H1 (cell line): ENCODE data around the gene JAKMIP1. TPM values are rescaled to one million over a fixed set of nuclear protein-coding genes. Genes with fewer than 3 reads are reported as not detected.

Experiments used
- CTCF ChIA-PET: fragments of 300-600 bp; sonication (Branson Sonifier 250); formaldehyde crosslinking; loops from one replicate; lab custom pipeline; 2021; ENCODE audit not compliant: partially characterized antibody; lab: Charles Lee
- POLR2A ChIA-PET: fragments of 300-600 bp; sonication (Branson Sonifier 250); formaldehyde crosslinking; loops from one replicate; lab custom pipeline; 2021; ENCODE audit warnings: inconsistent platforms; ENCODE audit not compliant: partially characterized antibody; lab: Charles Lee
- DNase-seq, 2 experiments: peaks; one replicate each; pipeline versions ENCODE4 v3.0.0 to v3.0.0-alpha.2; 2010 to 2022; ENCODE audit warnings: low spot score in 2 of 2, low read depth in 1 of 2, mixed read lengths in 1 of 2
- FAIRE-seq: peaks from 2 replicates; lab custom pipeline; 2011; peaks lifted over from hg19 to GRCh38; lab: Jason Lieb, UNC
- H2AFZ ChIP-seq: 2 replicates; pipeline ENCODE4 v1.8.1; 2012; ENCODE audit warnings: low read length, inconsistent platforms
- H2AK5ac ChIP-seq: 2 replicates; pipeline ENCODE4 v1.6.1; 2013; ENCODE audit warnings: low read depth, low read length
- H2BK120ac ChIP-seq: replicated peaks from 2 replicates; pipeline ENCODE3; 2013; ENCODE audit warnings: low read depth, low read length, inconsistent platforms
- H2BK12ac ChIP-seq: 2 replicates; pipeline ENCODE4 v1.6.1; 2013; ENCODE audit warnings: low read depth, low read length
- H2BK15ac ChIP-seq: 2 replicates; pipeline ENCODE4 v1.6.1; 2013; ENCODE audit warnings: low read length
- H2BK20ac ChIP-seq: 2 replicates; pipeline ENCODE4 v1.6.1; 2013; ENCODE audit warnings: low read length
- H2BK5ac ChIP-seq: 2 replicates; pipeline ENCODE4 v1.6.1; 2013; ENCODE audit warnings: low read depth, low read length
- H3K14ac ChIP-seq: 2 replicates; pipeline ENCODE4 v1.6.1; 2013; ENCODE audit warnings: inconsistent platforms; ENCODE audit not compliant: insufficient read length
- H3K18ac ChIP-seq: 2 replicates; pipeline ENCODE4 v1.6.1; 2013; ENCODE audit warnings: low read length; ENCODE audit errors: extremely low read depth
- H3K23ac ChIP-seq: 2 replicates; pipeline ENCODE4 v1.6.1; 2013; ENCODE audit warnings: inconsistent platforms; ENCODE audit not compliant: insufficient read length
- H3K23me2 ChIP-seq: 2 replicates; pipeline ENCODE4 v1.6.1; 2013; ENCODE audit warnings: low read depth, low read length
- H3K27ac ChIP-seq: 2 replicates; pipeline ENCODE4 v1.6.1; 2011; ENCODE audit warnings: low read depth, low read length, inconsistent platforms
- H3K27me3 ChIP-seq, 4 experiments: replicated peaks in 1 of 4; 1 replicate in 1 of 4; 2 replicates in 3 of 4; pipeline versions ENCODE4 v1.6.1 to v1.8.1; 2011 to 2013; ENCODE audit warnings: low read length in 3 of 4, mild to moderate bottlenecking in 3 of 4, inconsistent platforms in 2 of 4, mixed read lengths in 2 of 4, moderate library complexity in 1 of 4; ENCODE audit not compliant: control insufficient read depth in 3 of 4, insufficient read depth in 3 of 4; ENCODE audit errors: extremely low read depth in 1 of 4
- H3K36me3 ChIP-seq, 4 experiments: 2 replicates each; pipeline versions ENCODE4 v1.6.1 to v1.8.1; 2011 to 2013; ENCODE audit warnings: mild to moderate bottlenecking in 4 of 4, low read length in 3 of 4, moderate library complexity in 2 of 4, control low read depth in 1 of 4, inconsistent platforms in 1 of 4; ENCODE audit not compliant: insufficient read depth in 4 of 4, control insufficient read depth in 2 of 4
- H3K4ac ChIP-seq: replicated peaks from 2 replicates; pipeline ENCODE3; 2013; ENCODE audit warnings: low read length, low read depth, mixed read lengths, inconsistent platforms; ENCODE audit not compliant: insufficient read length
- H3K4me1 ChIP-seq, 4 experiments: replicated peaks in 1 of 4; 1 replicate in 1 of 4; 2 replicates in 3 of 4; pipeline versions ENCODE4 v1.6.1 to v1.8.1; 2011 to 2013; ENCODE audit warnings: low read length in 3 of 4, inconsistent platforms in 2 of 4, mixed read lengths in 1 of 4; ENCODE audit not compliant: insufficient read depth in 4 of 4, control insufficient read depth in 3 of 4
- H3K4me2 ChIP-seq, 2 experiments: 2 replicates each; pipeline versions ENCODE4 v1.6.1 to v1.8.1; 2011 to 2013; ENCODE audit warnings: low read depth in 2 of 2, low read length in 2 of 2, control low read depth in 1 of 2, inconsistent platforms in 1 of 2, mild to moderate bottlenecking in 1 of 2; ENCODE audit not compliant: insufficient read depth in 1 of 2
- H3K4me3 ChIP-seq, 4 experiments: fragments of 200-600, 300-600 bp in 1 of 4; sonication (generic), shearing (Covaris generic), sonication (Bioruptor Twin) in 1 of 4; 2 replicates each; pipeline versions ENCODE4 v1.5.1 to v1.8.1; 2011 to 2016; ENCODE audit warnings: low read length in 4 of 4, low read depth in 3 of 4, control low read depth in 2 of 4, inconsistent platforms in 2 of 4, mild to moderate bottlenecking in 2 of 4, mixed read lengths in 1 of 4, moderate library complexity in 1 of 4; ENCODE audit not compliant: insufficient read depth in 2 of 4; ENCODE audit errors: extremely low read depth in 1 of 4
- H3K56ac ChIP-seq: replicated peaks from 2 replicates; pipeline ENCODE3; 2013; ENCODE audit warnings: low read depth, mild to moderate bottlenecking, mixed read lengths, low read length, inconsistent platforms; ENCODE audit not compliant: insufficient read length
- H3K79me1 ChIP-seq: 2 replicates; pipeline ENCODE4 v1.6.1; 2013; ENCODE audit warnings: low read depth, low read length, control low read depth
- H3K79me2 ChIP-seq, 2 experiments: 2 replicates each; pipeline versions ENCODE4 v1.6.1 to v1.8.1; 2012 to 2013; ENCODE audit warnings: low read length in 2 of 2, mild to moderate bottlenecking in 2 of 2, inconsistent platforms in 1 of 2; ENCODE audit not compliant: insufficient read depth in 2 of 2, control insufficient read depth in 1 of 2
- H3K9ac ChIP-seq, 4 experiments: replicated peaks in 1 of 4; 1 replicate in 1 of 4; 2 replicates in 3 of 4; pipeline versions ENCODE4 v1.6.1 to v1.8.1; 2011 to 2013; ENCODE audit warnings: low read depth in 3 of 4, low read length in 3 of 4, control low read depth in 2 of 4, mild to moderate bottlenecking in 2 of 4, moderate library complexity in 2 of 4, inconsistent platforms in 1 of 4; ENCODE audit errors: extremely low read depth in 1 of 4
- H3K9me3 ChIP-seq, 2 experiments: 2 replicates each; pipeline versions ENCODE4 v1.6.1 to v1.8.1; 2012 to 2013; ENCODE audit warnings: mild to moderate bottlenecking in 2 of 2, moderate library complexity in 2 of 2, control low read depth in 1 of 2, inconsistent platforms in 1 of 2, low read depth in 1 of 2, low read length in 1 of 2, mixed read lengths in 1 of 2; ENCODE audit not compliant: insufficient read depth in 2 of 2
- H4K20me1 ChIP-seq, 2 experiments: replicated peaks in 1 of 2; 2 replicates each; pipeline versions ENCODE3 to v1.8.1; 2011 to 2013; ENCODE audit warnings: inconsistent platforms in 2 of 2, low read length in 2 of 2, mild to moderate bottlenecking in 1 of 2; ENCODE audit not compliant: insufficient read depth in 2 of 2, control insufficient read depth in 1 of 2
- H4K5ac ChIP-seq: 2 replicates; pipeline ENCODE4 v1.6.1; 2013; ENCODE audit warnings: low read length, low read depth, mixed read lengths, inconsistent platforms; ENCODE audit not compliant: insufficient read length
- H4K8ac ChIP-seq: 2 replicates; pipeline ENCODE4 v1.8.0; 2013; ENCODE audit warnings: mild to moderate bottlenecking, moderate library complexity, low read length, inconsistent platforms; ENCODE audit not compliant: insufficient read depth; ENCODE audit errors: extremely low read depth
- H4K91ac ChIP-seq: replicated peaks from 2 replicates; pipeline ENCODE3; 2013; ENCODE audit warnings: low read length, mixed read lengths, inconsistent platforms; ENCODE audit not compliant: insufficient read length
- ASH2L ChIP-seq: fragments of 200-600, 300-600 bp; sonication (generic); IDR thresholded peaks from one replicate; pipeline ENCODE4 v1.7.1; 2017; ENCODE audit warnings: low read length
- BACH1 ChIP-seq: IDR thresholded peaks from 2 replicates; pipeline ENCODE4 v1.6.1; 2012; ENCODE audit warnings: low read length, improper control_type of control experiment
- CBX8 ChIP-seq: fragments of 300-800, 300-1000 bp; sonication (generic); IDR thresholded peaks from 2 replicates; pipeline ENCODE4 v1.7.1; 2016; ENCODE audit warnings: low read depth, low read length, borderline replicate concordance
- EGR1 ChIP-seq: IDR thresholded peaks from 2 replicates; pipeline ENCODE4 v1.6.1; 2011; ENCODE audit warnings: low read depth, low read length, borderline replicate concordance
- JUN ChIP-seq: IDR thresholded peaks from 2 replicates; pipeline ENCODE4 v1.6.1; 2011; ENCODE audit warnings: low read depth, mild to moderate bottlenecking, improper control_type of control experiment, low read length
- JUND ChIP-seq: IDR thresholded peaks from 2 replicates; pipeline ENCODE4 v1.6.1; 2011; ENCODE audit warnings: mild to moderate bottlenecking, improper control_type of control experiment, low read length
- KDM4A ChIP-seq: IDR thresholded peaks from one replicate; pipeline ENCODE4 v1.7.1; 2012; ENCODE audit warnings: low read depth, mild to moderate bottlenecking, moderate library complexity, low read length, inconsistent platforms; ENCODE audit not compliant: severe bottlenecking
- MAFK ChIP-seq: IDR thresholded peaks from 2 replicates; pipeline ENCODE4 v1.6.1; 2012; ENCODE audit warnings: low read depth, mild to moderate bottlenecking, improper control_type of control experiment, low read length
- MAX ChIP-seq: IDR thresholded peaks from 2 replicates; pipeline ENCODE4 v1.6.1; 2012; ENCODE audit warnings: inconsistent platforms
- NRF1 ChIP-seq: IDR thresholded peaks from 2 replicates; pipeline ENCODE4 v1.6.1; 2011; ENCODE audit warnings: mild to moderate bottlenecking, low read depth, low read length, improper control_type of control experiment
- RBBP5 ChIP-seq: IDR thresholded peaks from 2 replicates; pipeline ENCODE4 v1.7.1; 2012; ENCODE audit warnings: low read depth, mild to moderate bottlenecking, inconsistent platforms, low read length, moderate library complexity, borderline replicate concordance
- SAP30 ChIP-seq: fragments of 300-600 bp; sonication (generic); IDR thresholded peaks from 2 replicates; pipeline ENCODE4 v1.7.1; 2012; ENCODE audit warnings: low read length, moderate library complexity, mild to moderate bottlenecking, inconsistent platforms; ENCODE audit not compliant: insufficient read depth, insufficient replicate concordance
- TEAD4 ChIP-seq: IDR thresholded peaks from 2 replicates; pipeline ENCODE4 v1.6.1; 2012; ENCODE audit warnings: low read depth, low read length, inconsistent platforms, mixed read lengths
- WGBS, 2 experiments: shearing (Covaris generic) in 1 of 2; methylation state at CpG; one replicate each; pipeline versions ENCODE4 v1.1.6 to v1.1.7; 2013 to 2015; ENCODE audit warnings: low lambda C conversion rate in 2 of 2, mixed read lengths in 2 of 2, inconsistent platforms in 1 of 2, low coverage in 1 of 2, missing lambda C conversion rate in 1 of 2; ENCODE audit not compliant: insufficient replicate concordance in 2 of 2, insufficient coverage in 1 of 2, insufficient read length in 1 of 2; ENCODE audit errors: extremely low coverage in 1 of 2, missing lambda C conversion rate in 1 of 2; 5-methylcytosine and 5-hydroxymethylcytosine counted together
- polyA plus RNA-seq, 7 experiments: library from polyadenylated mRNA; depleted of rRNA in 3 of 7; stranded (reverse) in 5 of 7; unstranded in 2 of 7; fragments of >200 nt in 5 of 7; fragments of 200-250 nt in 2 of 7; gene quantifications; 1 replicate in 5 of 7; 2 replicates in 1 of 7; 4 replicates in 1 of 7; pipeline versions ENCODE4 v1.2.1 to v1.2.3, GENCODE V29; 2011 to 2013; ENCODE audit warnings: missing spikeins in 2 of 7, mixed read lengths in 2 of 7
- total RNA-seq: library from RNA; stranded (reverse); fragmentation: NEBNext Ultra II Directional; extraction: Animal tissue kit (Norgen Biotek cat#: 25700); gene quantifications from 2 replicates; pipeline ENCODE4 v1.2.1, GENCODE V29; 2021

Gene JAKMIP1
- total and polyA plus RNA-seq, 2 of the 8 experiments (the other 6 are each of a cell fraction or from before 2014, with no cell fraction given), result 2.5 to 4.4 TPM

DNA sequence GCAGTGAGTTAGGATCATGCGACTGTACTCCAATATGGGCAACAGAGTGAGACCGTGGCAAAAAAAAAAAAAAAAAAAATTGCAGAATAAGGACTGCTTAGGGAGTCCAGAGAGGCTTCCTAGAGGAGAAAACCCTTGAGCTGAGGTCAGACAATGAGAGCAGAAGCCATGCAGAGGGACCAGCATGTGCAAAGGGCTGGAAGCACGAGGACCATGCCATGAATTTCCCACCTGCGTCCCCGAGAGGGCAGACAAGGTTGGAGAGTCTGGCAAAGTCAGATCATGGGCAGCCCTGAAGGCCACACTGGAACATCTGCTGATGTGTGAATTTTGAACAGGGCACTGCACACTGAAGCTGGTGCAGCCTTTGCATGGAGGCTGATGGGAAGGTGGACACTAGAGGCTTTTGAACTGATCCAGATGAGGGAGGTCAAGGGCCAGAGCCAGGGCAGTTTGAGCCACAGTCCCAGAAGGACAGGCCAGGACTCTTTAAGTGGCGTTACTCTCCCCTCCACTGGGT lies 6.5 kb upstream of the JAKMIP1 start:
- H3K79me1 ChIP-seq, result no peaks in the 10 kb centered on the region
- H3K36me3 ChIP-seq, result no peaks in the 10 kb centered on the region
- no peak overlapping the region for H2BK120ac ChIP-seq
- H2BK5ac ChIP-seq, result no peak overlapping the region
- H2BK20ac ChIP-seq, result no peak overlapping the region
- H3K4me1 ChIP-seq, result no peaks in the 10 kb centered on the region; a peak in 1 of 7 replicates
- H3K23ac ChIP-seq, result no peak overlapping the region
- no peak overlapping the region for H4K5ac ChIP-seq
- peaks cover 0 to 2% (median 2%) of the 10 kb centered on the region in 4 experiments; a peak in 3 of 7 replicates for H3K27me3 ChIP-seq
- H3K4ac ChIP-seq, result no peak overlapping the region
- CTCF ChIA-PET, result interaction anchor here (0.6 to 1.9 kb wide), 6 partner anchors 12 to 561 kb away, joined by 3 to 6 read pairs (median 3); no protein-coding TSS in a partner anchor
- H3K9ac ChIP-seq, result no peak overlapping the region
- H3K14ac ChIP-seq, result no peak overlapping the region
- no peak overlapping the region for H4K8ac ChIP-seq
- H4K91ac ChIP-seq, result no peak overlapping the region
- POLR2A ChIA-PET, result interaction anchor here (0.6 kb wide), 1 partner anchor 151 kb away, joined by 3 read pairs; no protein-coding TSS in a partner anchor
- no peaks in the 10 kb centered on the region for H3K9me3 ChIP-seq
- no peak overlapping the region for H3K27ac ChIP-seq
- no peaks in the 10 kb centered on the region for H3K23me2 ChIP-seq
- H4K20me1 ChIP-seq, result no peaks in the 10 kb centered on the region
- no peak overlapping the region for H3K4me2 ChIP-seq
- no peaks in the 10 kb centered on the region for H3K79me2 ChIP-seq
- H3K56ac ChIP-seq, result no peak overlapping the region
- H2BK15ac ChIP-seq, result no peak overlapping the region
- no peak overlapping the region for H3K18ac ChIP-seq
- H2BK12ac ChIP-seq, result no peak overlapping the region
- no peak overlapping the region for H2AK5ac ChIP-seq
- WGBS, 2 experiments, result 85% methylated on average over 5 of the region's 6 CpGs; no CpG with 5 or more reads in 1 of the 2 experiments
- no peak overlapping the region for H2AFZ ChIP-seq
- no peak for DNase-seq
- no peak overlapping the region for H3K4me3 ChIP-seq
- FAIRE-seq, result no peak
- TF ChIP-seq ASH2L (no peak), SAP30 (no peak), MAX (no peak), NRF1 (no peak), RBBP5 (no peak), JUND (no peak), KDM4A (no peak), EGR1 (no peak), CBX8 (no peak), BACH1 (no peak), TEAD4 (no peak), JUN (no peak), MAFK (no peak)
